GM23248 (cell line): Measurements from ENCODE around the gene SNX9.

ENCODE experiments used
- EZH2 ChIP-seq: fragments of 200-600 bp; sonication (generic); IDR thresholded peaks from 2 replicates; pipeline ENCODE4 v1.6.1; 2018; ENCODE audit warnings: antibody characterized with exemption, mild to moderate bottlenecking; ENCODE audit not compliant: insufficient read depth, poor library complexity, severe bottlenecking
- EZH2phosphoT487 ChIP-seq: fragments of 200-600 bp; sonication (generic); IDR thresholded peaks from 2 replicates; pipeline ENCODE4 v1.6.1; 2018; ENCODE audit warnings: antibody characterized with exemption, moderate library complexity, mild to moderate bottlenecking, low read depth; ENCODE audit not compliant: insufficient read depth

DNA sequence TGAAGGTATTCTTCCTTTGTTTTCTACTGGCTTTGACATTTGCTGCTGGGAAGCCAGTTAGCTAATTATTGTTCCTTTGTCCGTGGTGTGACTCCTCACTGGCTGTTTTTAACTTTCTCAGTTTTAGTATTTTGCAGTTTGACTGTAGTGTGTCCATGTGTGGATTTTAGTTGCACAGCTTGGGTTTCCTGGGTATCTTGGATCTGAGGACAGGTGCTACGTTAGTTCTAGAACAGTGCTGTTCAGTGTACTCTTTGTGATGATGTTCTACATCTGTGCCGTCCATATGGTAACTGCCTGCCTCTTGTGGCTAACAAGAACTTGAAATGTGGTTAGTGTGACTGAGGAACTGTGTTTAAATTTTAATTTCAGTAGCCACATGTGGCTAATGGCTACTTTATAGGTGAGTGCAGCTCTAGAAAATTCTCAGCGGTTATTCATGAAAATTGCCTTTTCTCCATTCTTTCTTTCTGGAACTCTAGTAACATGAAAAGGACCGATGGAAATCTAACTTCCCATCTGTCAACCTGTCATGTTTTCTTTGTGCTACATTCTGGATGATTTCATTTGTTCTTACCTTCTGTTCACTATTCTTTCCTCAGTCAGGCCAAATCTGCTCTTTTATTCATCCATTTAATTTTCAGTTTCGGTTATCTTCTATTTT lies 7.4 kb downstream of the SNX9 start:
- no peak for TF ChIP-seq EZH2
- TF ChIP-seq EZH2phosphoT487: no peak
